K562 (cell line): ENCODE measurements around the gene CDH20. TPM values are rescaled to one million over a fixed set of nuclear protein-coding genes. Genes with fewer than 3 reads are reported as not detected.

Experiments used
- ATAC-seq: fragments of 200-7000 bp; cut with Tn5 transposase; 3 replicates; pipeline ENCODE4 v1.9.1; 2020; ENCODE audit warnings: moderate library complexity
- BruUV-seq: library from RNA; stranded (reverse); fragments of 400-500 nt; replicated peaks from 2 replicates; lab custom pipeline; 2021; lab: Mats Ljungman, UMichigan
- CTCF ChIA-PET: fragments of 300-600 bp; formaldehyde crosslinking; extraction: SDS; loops from one replicate; lab custom pipeline; 2021; ENCODE audit warnings: low intra/inter-chr PET ratio; lab: Yijun Ruan, JAX
- POLR2A ChIA-PET: fragments of 300-600, 350-650 bp; sonication (Branson Sonifier 250); formaldehyde crosslinking; extraction: SDS; loops from one replicate; lab custom pipeline; 2021; ENCODE audit warnings: antibody characterized with exemption, inconsistent platforms; lab: Yijun Ruan, JAX
- DNase-seq, 4 experiments: peaks; one replicate each; pipeline versions ENCODE4 v3.0.0 to v3.0.0-alpha.2; 2011 to 2018; ENCODE audit warnings: low spot score in 3 of 4, mixed read lengths in 3 of 4; ENCODE audit errors: extremely low read depth in 1 of 4
- FAIRE-seq: peaks from 2 replicates; lab custom pipeline; 2011; peaks lifted over from hg19 to GRCh38; lab: Jason Lieb, UNC
- H2AFZ ChIP-seq: 2 replicates; pipeline ENCODE4 v1.6.0; 2011; ENCODE audit warnings: low read depth, low read length, control low read depth, inconsistent platforms
- H3K27ac ChIP-seq: fragments of 200-600 bp; 3 replicates; pipeline ENCODE4 v1.8.0; 2011; ENCODE audit warnings: low read depth, mild to moderate bottlenecking, control low read depth, inconsistent platforms, low read length, moderate library complexity, mixed read lengths; ENCODE audit errors: extremely low read depth
- H3K27me3 ChIP-seq, 2 experiments: fragments of 300-600 bp in 1 of 2; 2 replicates in 1 of 2; 3 replicates in 1 of 2; pipeline versions ENCODE4 v1.6.0 to v1.8.0; 2011; ENCODE audit warnings: inconsistent platforms in 2 of 2, low read length in 2 of 2, mild to moderate bottlenecking in 1 of 2, mixed read lengths in 1 of 2, moderate library complexity in 1 of 2; ENCODE audit not compliant: control insufficient read depth in 2 of 2, insufficient read depth in 2 of 2
- H3K36me3 ChIP-seq: fragments of 300-600 bp; 3 replicates; pipeline ENCODE4 v1.8.0; 2011; ENCODE audit warnings: mild to moderate bottlenecking, low read length, inconsistent platforms; ENCODE audit not compliant: control insufficient read depth, insufficient read depth
- H3K4me1 ChIP-seq, 2 experiments: fragments of 200-600 bp in 1 of 2; replicated peaks in 1 of 2; 2 replicates in 1 of 2; 3 replicates in 1 of 2; pipeline versions ENCODE4 v1.5.1 to v1.8.0; 2011; ENCODE audit warnings: inconsistent platforms in 2 of 2, low read length in 2 of 2, mild to moderate bottlenecking in 1 of 2, mixed read lengths in 1 of 2, moderate library complexity in 1 of 2; ENCODE audit not compliant: control insufficient read depth in 2 of 2, insufficient read depth in 2 of 2
- H3K4me2 ChIP-seq: 2 replicates; pipeline ENCODE4 v1.6.1; 2011; ENCODE audit warnings: low read length, control low read depth, inconsistent platforms, mixed read lengths; ENCODE audit not compliant: insufficient read depth
- H3K4me3 ChIP-seq: fragments of 200-600 bp; sonication (generic), shearing (Covaris generic); 2 replicates; pipeline ENCODE4 v1.5.1; 2016; ENCODE audit warnings: control low read depth, inconsistent platforms
- H3K79me2 ChIP-seq: fragments of 200-600 bp; 3 replicates; pipeline ENCODE4 v1.8.0; 2011; ENCODE audit warnings: low read length, inconsistent platforms; ENCODE audit not compliant: control insufficient read depth, insufficient read depth
- H3K9ac ChIP-seq, 2 experiments: 2 replicates each; pipeline versions ENCODE4 v1.6.0 to v1.6.1; 2011; ENCODE audit warnings: low read depth in 2 of 2, low read length in 2 of 2, control low read depth in 1 of 2, inconsistent platforms in 1 of 2, mild to moderate bottlenecking in 1 of 2, mixed read lengths in 1 of 2; ENCODE audit not compliant: insufficient read depth in 1 of 2
- H3K9me1 ChIP-seq: one replicate; pipeline ENCODE4 v1.6.0; 2011; ENCODE audit warnings: inconsistent platforms, mild to moderate bottlenecking, low read length, moderate library complexity; ENCODE audit not compliant: control insufficient read depth, insufficient read depth
- H3K9me3 ChIP-seq: replicated peaks from 2 replicates; pipeline ENCODE4 v1.5.1; 2011; ENCODE audit warnings: low read depth, low read length, inconsistent platforms; ENCODE audit not compliant: control insufficient read depth, insufficient read depth
- H4K20me1 ChIP-seq: replicated peaks from 2 replicates; pipeline ENCODE4 v1.6.1; 2011; ENCODE audit warnings: low read length, inconsistent platforms, mixed read lengths; ENCODE audit not compliant: control insufficient read depth, insufficient read depth
- CTCF ChIP-seq, 3 experiments: IDR thresholded peaks in 2 of 3; conservative IDR thresholded peaks in 1 of 3; 2 replicates each; pipeline ENCODE4 v1.5.1; 2011 to 2012; ENCODE audit warnings: low read length in 3 of 3, mild to moderate bottlenecking in 3 of 3, control low read depth in 2 of 3, improper control_type of control experiment in 1 of 3, inconsistent platforms in 1 of 3, low read depth in 1 of 3, mixed read lengths in 1 of 3, moderate library complexity in 1 of 3; ENCODE audit not compliant: insufficient read depth in 2 of 3
- ZNF695 ChIP-seq: fragments of 450-650 bp; formaldehyde crosslinking; IDR thresholded peaks from 2 replicates; pipeline ENCODE4 v1.4.0; 2020; ENCODE audit warnings: mild to moderate bottlenecking, moderate library complexity
- WGBS: fragments of 100-300 bp; shearing (Covaris generic); methylation state at CpG from one replicate; pipeline ENCODE4 v1.1.6; 2016; ENCODE audit warnings: low coverage, mixed read lengths; ENCODE audit not compliant: insufficient coverage; ENCODE audit errors: missing lambda C conversion rate; 5-methylcytosine and 5-hydroxymethylcytosine counted together
- in situ Hi-C: fragments of 300-500 bp; cut with MboI; formaldehyde crosslinking; loops from 4 replicates; pipeline ENCODE4 v1.15.0; 2018; ENCODE audit warnings: inconsistent platforms, mixed read lengths
- intact Hi-C: fragments of 100-400 bp; cut with micrococcal nuclease; formaldehyde crosslinking; loops from 2 replicates; pipeline ENCODE4 v1.14.2; 2022
- polyA plus RNA-seq, 8 experiments: library from polyadenylated mRNA; depleted of rRNA in 4 of 8; stranded (reverse) in 5 of 8; unstranded in 3 of 8; fragments of >200 nt; fragmentation: Nextera tagmentation in 2 of 8; fragmentation: Illumina TruSeq in 1 of 8; extraction: Ambion mirVana in 2 of 8; extraction: Trizol in 1 of 8; gene quantifications; 2 replicates each; pipeline versions ENCODE4 v1.2.1 to v1.2.3, GENCODE V29; 2011 to 2014; ENCODE audit warnings: inconsistent platforms in 1 of 8, missing spikeins in 1 of 8
- total RNA-seq, 7 experiments: library from RNA; depleted of rRNA in 6 of 7; stranded (reverse); fragments of >200 nt in 6 of 7; fragmentation: Illumina TruSeq in 2 of 7; extraction: Trizol in 2 of 7; gene quantifications; 2 replicates each; pipeline versions ENCODE4 v1.2.1 to v1.2.3, GENCODE V29; 2011 to 2021; ENCODE audit warnings: low replicate concordance in 1 of 7

The CDH20 gene
- total and polyA plus RNA-seq, 9 of the 15 experiments (the other 6 are each of a cell fraction or from before 2014, with no cell fraction given) = not detected

- ATAC-seq = no peak; the same call in 2 of the 3 replicates
- intact Hi-C loops = no loop called here
- Histone ChIP-seq H4K20me1 (no peaks in the 10 kb centered on the region), H3K4me3 (no peak overlapping the region), H3K4me2 (no peak overlapping the region), H3K4me1 (no peaks in the 10 kb centered on the region), H3K9me3 (no peaks in the 10 kb centered on the region), H2AFZ (no peak overlapping the region), H3K36me3 (no peaks in the 10 kb centered on the region), H3K9ac (no peak overlapping the region), H3K27ac (no peak overlapping the region), H3K27me3 (no peaks in the 10 kb centered on the region), H3K9me1 (no peaks in the 10 kb centered on the region), H3K79me2 (no peaks in the 10 kb centered on the region)
- ChIA-PET CTCF (no interaction called here), POLR2A (no interaction called here)
- WGBS = 0% methylated on average over 3 of the region's 3 CpGs
- no TSS peak for BruUV-seq
- DNase-seq = peak; percentile 4 to 25 (median 16)
- no peak for FAIRE-seq
- TF ChIP-seq ZNF695 (CRISPR knock-in tag) (no peak), CTCF (IDR thresholded peaks at IDR 0.05 in 2 of 3, conservative IDR thresholded peaks at IDR 0.05 in 1 of 3; ENCODE audit: insufficient read depth in 2 of 3, low read depth in 1 of 3, low read length in 3 of 3) (peak in 2 of 3 experiments; percentile 21 to 29; a peak in 1 of 6 replicates)
- in situ Hi-C loops = no loop called here
These were observed 101.9 kb downstream of the CDH20 start for GRCh38 chr18:61435064-61435652.
